ENCODE measurements around the gene WNT10A. TPM values are rescaled to one million over a fixed set of nuclear protein-coding genes. Genes with fewer than 3 reads are reported as not detected.
A peak's percentile ranks its signal among the peaks of the same experiment; 100 is the strongest.

The WNT10A gene
- polyA plus RNA-seq, 1 of the 3 experiments (the other 2 are of a cell fraction) = 0.02 TPM

- TF ChIP-seq USF2 (IDR thresholded peaks at IDR 0.05; ENCODE audit: borderline replicate concordance, low read depth, low read length) = no peak
- no peak for TF ChIP-seq YY1 (IDR thresholded peaks at IDR 0.05; ENCODE audit: low read depth)
- TF ChIP-seq MEF2A (IDR thresholded peaks at IDR 0.05; ENCODE audit: borderline replicate concordance, low read depth) = no peak
- no peak for TF ChIP-seq USF1 (IDR thresholded peaks at IDR 0.05; ENCODE audit: borderline replicate concordance, low read depth)
- TF ChIP-seq GATA2 (CRISPR knock-in tag; IDR thresholded peaks at IDR 0.05) = no peak
- TF ChIP-seq POLR2AphosphoS5 (IDR thresholded peaks at IDR 0.05; ENCODE audit: low read depth, low read length) = no peak
- no peak for TF ChIP-seq CHD2 (IDR thresholded peaks at IDR 0.05; ENCODE audit: low read length, partially characterized antibody)
- TF ChIP-seq MXI1 (IDR thresholded peaks at IDR 0.05; ENCODE audit: low read depth, low read length) = no peak
- no peak for TF ChIP-seq ELF1 (IDR thresholded peaks at IDR 0.05)
- TF ChIP-seq RFX5 (IDR thresholded peaks at IDR 0.05; ENCODE audit: low read length) = no peak
- no peak for TF ChIP-seq NRF1 (IDR thresholded peaks at IDR 0.05; ENCODE audit: low read depth, low read length)
- Histone ChIP-seq H3K9me3 (no peaks in the 10 kb centered on the region), H3K9me2 (no peaks in the 10 kb centered on the region), H3K4me2 (peak overlapping the region; percentile 71), H3K36me3 (replicated peaks in 1 of 2; ENCODE audit: control insufficient read depth in 1 of 2, insufficient read depth in 2 of 2, low read length in 1 of 2) (no peaks in the 10 kb centered on the region), H2AFZ (ENCODE audit: low read depth) (peak overlapping the region; percentile 66), H3K27me3 (ENCODE audit: insufficient read depth) (peaks cover 42% of the 10 kb centered on the region), H3K27ac (ENCODE audit: low read depth in 2 of 2, low read length in 1 of 2) (no peak overlapping the region), H3F3A (replicated peaks; ENCODE audit: insufficient read depth) (no peaks in the 10 kb centered on the region), H3K4me1 (ENCODE audit: control insufficient read depth in 1 of 2, insufficient read depth in 2 of 2, low read depth in 1 of 2, low read length in 1 of 2) (peaks cover 0 to 32% of the 10 kb centered on the region in 2 experiments; a peak in 2 of 4 replicates), H3K4me3 (ENCODE audit: low read depth in 2 of 2, low read length in 1 of 2) (peak overlapping the region; percentile 39 to 57; a peak in 3 of 4 replicates), H3K79me2 (ENCODE audit: insufficient read depth) (no peaks in the 10 kb centered on the region), H3K9ac (no peak overlapping the region), H4K20me1 (ENCODE audit: insufficient read depth) (no peaks in the 10 kb centered on the region)
- WGBS (ENCODE audit: low lambda C conversion rate) = 88% methylated on average over 7 of the region's 10 CpGs
- ChIA-PET POLR2A (interaction anchor here (0.7 to 2.7 kb wide), 6 partner anchors 11 to 70 kb away, joined by 3 to 11 read pairs (median 3); no protein-coding TSS in a partner anchor), CTCF (interaction anchor here (0.7 to 16.1 kb wide), 22 partner anchors 8 to 401 kb away, joined by 3 to 795 read pairs (median 5); partner anchors contain the start of genes CDK5R2, FEV, WNT10A and WNT6)
- peak; percentile 22 for DNase-seq
These were observed 12.9 kb downstream of the WNT10A start for GRCh38 chr2:218893349-218894150.

DNA sequence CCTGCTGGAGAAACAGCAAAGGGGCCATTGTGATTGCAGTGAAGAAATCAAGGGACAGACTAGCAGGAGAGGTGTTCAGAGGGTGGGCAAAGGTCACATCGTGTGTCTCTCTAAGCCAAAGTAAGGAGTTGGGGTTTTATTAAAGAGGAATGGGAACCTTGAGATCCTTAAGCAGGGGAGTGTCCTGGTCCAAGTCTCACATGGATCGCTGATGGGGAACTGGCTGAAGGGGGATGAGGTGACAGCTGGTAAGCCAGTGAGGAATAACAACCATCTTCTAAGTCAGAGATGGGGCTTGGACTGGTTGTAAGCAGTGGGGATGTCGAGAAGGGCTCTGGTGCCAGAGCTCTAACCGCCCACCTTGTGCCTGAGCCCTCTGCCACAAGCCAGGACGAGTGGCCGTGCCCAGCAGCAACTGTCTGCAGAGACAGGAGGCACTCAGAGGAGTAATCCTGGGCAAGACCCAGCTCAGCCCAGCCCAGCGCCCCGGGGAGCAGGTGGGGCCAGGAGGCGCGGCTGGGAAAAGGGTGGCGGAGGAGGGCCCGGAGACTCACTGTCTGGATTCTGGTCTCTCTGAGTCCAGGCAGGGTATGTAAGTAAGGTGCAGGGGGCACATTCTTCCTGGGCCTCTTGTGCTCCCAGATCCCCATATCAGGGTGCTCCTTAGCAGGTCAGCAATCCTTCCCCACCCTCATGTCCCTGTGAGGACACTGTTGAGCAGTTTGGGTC is 13.7 kb downstream of the WNT10A start:
- H3K4me2 ChIP-seq = no peak overlapping the region
- no peaks in the 10 kb centered on the region for H3K9me3 ChIP-seq
- ChIA-PET CTCF (interaction anchor here (1.3 to 16.1 kb wide), 9 partner anchors 14 to 401 kb away, joined by 3 to 795 read pairs (median 6); partner anchors contain the start of genes CDK5R2 and WNT10A), POLR2A (interaction anchor here (1.0 to 1.5 kb wide), 3 partner anchors 12 to 34 kb away, joined by 3 read pairs; no protein-coding TSS in a partner anchor)
- H3K27me3 ChIP-seq (ENCODE audit: insufficient read depth) = peaks cover 46% of the 10 kb centered on the region
- H3K79me2 ChIP-seq (ENCODE audit: insufficient read depth) = no peaks in the 10 kb centered on the region
- H3K4me3 ChIP-seq (ENCODE audit: low read depth in 2 of 2, low read length in 1 of 2) = no peak overlapping the region
- no peaks in the 10 kb centered on the region for H4K20me1 ChIP-seq (ENCODE audit: insufficient read depth)
- H2AFZ ChIP-seq (ENCODE audit: low read depth) = no peak overlapping the region
- peak; percentile 37 for DNase-seq
- 84% methylated on average over 5 of the region's 12 CpGs for WGBS (ENCODE audit: low lambda C conversion rate)
- H3K9me2 ChIP-seq = no peaks in the 10 kb centered on the region
- no peaks in the 10 kb centered on the region for H3F3A ChIP-seq (replicated peaks; ENCODE audit: insufficient read depth)
- peaks cover 0 to 32% of the 10 kb centered on the region in 2 experiments; a peak in 2 of 4 replicates for H3K4me1 ChIP-seq (ENCODE audit: control insufficient read depth in 1 of 2, insufficient read depth in 2 of 2, low read depth in 1 of 2, low read length in 1 of 2)
- no peaks in the 10 kb centered on the region for H3K36me3 ChIP-seq (replicated peaks in 1 of 2; ENCODE audit: control insufficient read depth in 1 of 2, insufficient read depth in 2 of 2, low read length in 1 of 2)
- no peak overlapping the region for H3K27ac ChIP-seq (ENCODE audit: low read depth in 2 of 2, low read length in 1 of 2)
- H3K9ac ChIP-seq = no peak overlapping the region
- TF ChIP-seq RCOR1 (IDR thresholded peaks at IDR 0.05; ENCODE audit: low read length) (no peak), RAD21 (IDR thresholded peaks at IDR 0.05; ENCODE audit: low read length) (no peak), JUND (IDR thresholded peaks at IDR 0.05) (no peak), YY1 (IDR thresholded peaks at IDR 0.05; ENCODE audit: low read depth) (no peak), FOXM1 (IDR thresholded peaks at IDR 0.05; ENCODE audit: low read depth) (no peak), NRF1 (IDR thresholded peaks at IDR 0.05; ENCODE audit: low read depth, low read length) (no peak), USF2 (IDR thresholded peaks at IDR 0.05; ENCODE audit: borderline replicate concordance, low read depth, low read length) (no peak), ELF1 (IDR thresholded peaks at IDR 0.05) (no peak), RFX5 (IDR thresholded peaks at IDR 0.05; ENCODE audit: low read length) (no peak)

Data from SK-N-SH (cell line).